Stimulated activated CD8-positive, alpha-beta memory T cell treated with anti-CD3 and anti-CD28 coated beads, Interleukin-15, amount 100 ng/mL, for 48 hours (primary cell): ENCODE data around the gene APBB2.
"Not testable (repeated sequence)": the region's sequence is repeated elsewhere in the genome, so short reads cannot be mapped to it uniquely, and the experiment has no call there.

Experiments
- DNase-seq, 2 donors: peaks; one replicate each; pipeline ENCODE4 v3.0.0-alpha.2; 2020; ENCODE audit warnings: low read depth in 2 of 2

The APBB2 gene

DNA sequence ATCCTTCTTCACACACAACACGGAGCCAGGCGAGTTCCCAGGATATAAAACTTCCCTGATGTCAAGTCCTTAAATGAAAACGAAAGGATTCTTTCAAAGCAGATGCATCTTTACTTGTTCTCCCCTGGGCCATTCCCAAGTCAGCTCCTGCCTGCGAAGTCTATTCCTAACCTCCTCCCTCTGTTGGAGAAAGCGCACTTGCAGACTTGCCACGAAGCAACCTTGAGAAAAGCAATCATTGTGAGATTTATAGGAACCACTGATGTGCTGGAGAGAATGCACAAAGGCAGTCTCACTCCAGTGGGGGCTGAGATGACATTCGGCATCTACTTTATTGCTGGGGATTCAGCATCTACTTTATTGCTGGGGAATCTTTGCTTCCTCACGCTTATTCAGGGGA, 308.9 kb downstream of the APBB2 start:
- DNase-seq, result no peak

DNA sequence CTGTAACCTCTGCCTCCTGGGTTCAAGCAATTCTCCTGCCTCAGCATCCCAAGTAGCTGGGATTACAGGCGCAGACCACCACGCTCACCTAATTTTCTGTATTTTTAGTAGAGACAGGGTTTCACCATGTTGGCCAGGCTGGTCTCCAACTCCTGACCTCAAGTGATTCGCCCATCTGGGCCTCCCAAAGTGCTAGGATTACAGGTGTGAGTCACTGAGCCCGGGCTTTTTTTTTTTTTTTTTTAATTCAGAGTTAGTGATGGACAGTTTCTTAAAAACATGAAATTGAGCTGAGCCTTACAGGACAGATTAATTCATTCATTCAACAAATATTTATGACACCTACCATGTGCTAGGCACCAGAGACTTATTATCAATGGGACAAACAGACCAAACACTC, 313.8 kb downstream of the APBB2 start:
- not testable (repeated sequence) for DNase-seq

DNA sequence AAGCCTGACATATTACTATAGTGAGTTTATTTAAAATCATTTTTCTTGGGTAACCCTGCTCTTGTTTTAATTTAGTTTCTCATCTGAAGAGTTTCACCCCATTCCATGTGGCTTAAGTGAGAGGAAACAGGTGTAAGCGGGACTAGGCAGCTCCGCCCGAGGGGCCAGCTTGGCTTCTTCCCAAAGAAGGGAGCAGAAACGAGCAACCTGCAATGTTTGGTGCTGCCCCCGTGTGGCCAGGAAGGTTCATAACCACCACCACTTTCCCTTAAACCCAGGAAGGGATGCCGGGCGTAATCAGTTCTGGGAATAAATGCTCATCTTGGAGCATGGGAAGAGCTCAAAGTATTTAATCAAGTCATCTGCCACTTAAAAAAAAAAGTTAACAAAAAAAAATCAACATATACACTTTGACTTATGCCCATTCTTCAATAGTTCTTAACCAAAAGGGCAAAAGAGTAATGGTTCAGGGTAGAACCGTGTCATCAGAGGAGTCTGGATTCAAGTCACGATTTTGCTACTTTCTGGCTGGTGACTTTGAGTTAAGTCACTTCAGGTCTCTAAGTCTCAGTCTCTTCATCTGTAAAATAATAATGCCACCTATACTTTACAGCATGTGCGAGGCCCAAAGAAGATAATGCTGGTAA, 316.7 kb downstream of the APBB2 start:
- DNase-seq, result peak; percentile 33 to 47

DNA sequence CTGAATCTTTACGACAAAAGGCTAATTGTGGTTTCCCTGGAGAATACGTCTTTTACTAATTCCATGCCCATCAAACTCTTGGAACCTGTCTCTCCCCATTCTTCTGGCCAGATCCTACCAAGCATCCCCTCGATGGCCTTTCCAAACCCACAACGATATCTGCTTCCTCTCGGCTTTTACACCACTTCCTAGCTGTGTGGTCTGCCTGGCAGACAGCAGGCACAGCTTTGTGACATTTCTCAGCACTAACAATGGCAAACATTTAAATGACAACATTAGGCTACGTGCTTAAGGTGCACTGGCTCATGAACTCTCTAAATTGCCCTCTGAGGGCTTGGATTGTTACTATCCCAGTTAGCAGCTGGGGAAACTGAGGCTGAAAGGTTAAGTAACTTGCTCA, 323.6 kb downstream of the APBB2 start:
- no peak for DNase-seq

DNA sequence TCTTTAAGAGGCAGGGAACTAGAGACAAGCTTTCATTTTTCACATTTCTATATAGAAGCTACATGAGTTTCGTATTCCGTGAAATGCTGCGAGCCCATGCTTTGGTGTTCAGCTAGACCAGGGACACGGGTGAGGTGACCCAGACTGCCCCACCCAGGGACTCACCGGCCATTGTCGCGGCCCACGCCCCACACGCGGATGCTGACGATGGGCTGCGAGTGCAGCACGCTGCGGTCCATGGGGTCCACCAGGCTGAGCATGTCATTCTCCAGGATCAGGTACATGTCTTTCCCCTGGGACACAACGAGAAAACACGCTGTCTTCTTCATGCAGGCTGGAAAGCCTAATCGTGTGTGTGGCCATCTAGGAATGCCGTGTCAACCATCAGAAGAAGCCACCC, 324.1 kb downstream of the APBB2 start:
- DNase-seq, result no peak

DNA sequence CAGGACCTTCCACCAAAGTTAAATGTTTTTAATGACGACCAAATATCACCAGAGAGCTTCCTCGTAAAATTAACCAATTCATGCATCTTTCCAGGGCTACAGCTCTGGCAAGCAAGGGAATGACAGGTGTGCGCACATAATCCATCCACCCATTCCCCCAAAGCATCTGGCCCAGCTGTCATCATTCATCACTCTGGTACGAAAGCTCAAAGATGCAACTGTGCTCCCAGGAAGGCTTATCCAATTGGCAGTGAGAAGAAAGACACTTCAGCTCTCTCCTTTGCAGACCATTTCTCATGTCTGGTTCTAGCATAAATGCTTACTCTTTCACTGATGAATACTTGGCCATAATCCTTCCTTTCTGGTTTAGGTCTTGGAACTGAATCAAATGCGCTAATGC, 325.4 kb downstream of the APBB2 start:
- DNase-seq, result no peak

DNA sequence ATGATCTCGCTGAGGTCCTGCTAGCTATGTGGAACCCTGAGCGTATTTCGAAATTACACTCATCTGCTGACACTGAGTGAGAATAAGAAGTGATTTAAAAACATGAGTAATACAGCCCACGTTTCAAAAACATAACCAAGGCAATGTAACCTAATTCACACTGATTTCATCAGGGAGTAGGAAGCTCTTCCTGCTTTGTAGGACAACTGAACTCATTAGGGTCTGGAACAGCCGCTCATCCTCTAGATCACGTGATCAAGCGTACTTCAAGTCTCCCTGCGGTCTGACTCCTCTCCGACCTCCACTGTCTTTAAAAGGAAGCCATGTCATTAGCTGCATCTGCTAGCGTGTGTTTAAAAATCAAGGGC, 326.6 kb downstream of the APBB2 start:
- no peak for DNase-seq

DNA sequence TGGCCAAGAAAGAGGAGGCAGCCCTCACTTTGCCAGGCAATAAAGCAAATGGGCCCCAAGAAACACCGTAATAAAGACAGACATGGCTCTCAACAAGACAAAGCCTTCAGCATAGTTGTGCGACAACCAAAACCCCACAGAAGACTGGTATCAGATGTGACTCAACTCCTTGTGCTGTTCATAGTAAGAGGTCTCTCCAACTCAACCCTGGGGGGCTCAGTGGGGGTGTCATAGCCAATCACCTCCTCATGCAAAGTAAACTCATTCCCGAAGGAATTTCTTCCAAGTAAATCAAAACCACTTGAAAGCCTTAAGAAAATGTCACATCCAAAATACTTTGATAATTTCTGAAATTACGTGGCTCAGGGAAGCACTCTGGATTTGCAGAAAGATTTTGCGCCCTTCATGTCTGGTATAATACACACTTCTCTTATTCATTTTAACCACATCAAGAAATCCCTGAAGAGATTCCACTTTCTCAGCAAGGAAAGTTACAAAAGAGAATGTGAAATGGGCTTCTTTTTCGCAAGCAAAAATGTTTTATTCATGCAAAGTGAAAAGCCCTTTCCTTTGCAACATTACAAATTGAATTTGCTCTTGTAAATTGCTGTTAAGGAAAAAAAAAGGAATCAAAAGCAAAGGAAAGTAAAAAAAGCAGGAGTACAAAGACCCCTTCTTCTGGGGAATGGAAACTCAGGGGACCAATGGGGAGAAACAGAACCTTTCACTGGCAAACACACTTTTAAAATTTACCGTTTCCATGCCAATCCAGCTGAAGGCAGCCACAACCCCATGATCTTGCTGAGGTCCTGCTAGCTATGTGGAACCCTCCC, 327.2 kb downstream of the APBB2 start:
- DNase-seq, result no peak

DNA sequence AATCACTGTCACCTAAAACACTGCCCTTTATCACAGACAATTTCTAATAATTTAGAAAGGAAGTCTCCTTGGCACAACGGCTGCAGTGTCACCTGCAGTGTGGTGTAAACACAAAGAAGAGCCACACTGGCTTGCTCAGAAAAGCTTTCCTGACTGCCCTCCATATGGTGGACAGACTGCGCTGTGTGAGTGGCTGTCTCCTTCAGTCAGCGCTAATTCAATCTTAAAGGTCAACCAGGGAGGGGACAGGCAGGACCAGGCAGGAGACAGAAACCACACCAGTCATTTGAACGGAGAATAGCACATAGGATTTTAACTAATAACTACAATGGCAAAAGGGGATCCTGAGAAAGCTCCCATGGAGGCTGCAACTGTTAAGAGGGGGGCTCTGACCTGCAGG, 332.5 kb downstream of the APBB2 start:
- no peak for DNase-seq

DNA sequence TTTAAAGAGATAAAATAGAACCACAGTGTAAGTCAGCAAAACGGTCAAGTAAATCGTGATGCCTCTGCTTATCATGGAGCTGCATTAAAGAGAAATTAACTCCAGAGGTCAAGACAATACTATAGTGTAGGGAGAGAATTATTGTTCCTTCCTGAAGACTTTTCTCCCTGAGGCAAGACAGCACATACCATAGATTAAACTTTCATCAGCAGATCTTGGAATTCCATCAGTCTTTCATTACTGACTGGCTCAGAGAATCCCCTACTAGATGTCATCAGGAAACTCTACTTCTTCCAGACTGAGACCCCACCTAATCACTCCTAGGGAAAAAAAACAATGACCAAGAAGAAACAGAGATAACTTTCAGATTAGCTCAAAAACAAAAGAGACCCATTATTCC, 333.2 kb downstream of the APBB2 start:
- no peak for DNase-seq

DNA sequence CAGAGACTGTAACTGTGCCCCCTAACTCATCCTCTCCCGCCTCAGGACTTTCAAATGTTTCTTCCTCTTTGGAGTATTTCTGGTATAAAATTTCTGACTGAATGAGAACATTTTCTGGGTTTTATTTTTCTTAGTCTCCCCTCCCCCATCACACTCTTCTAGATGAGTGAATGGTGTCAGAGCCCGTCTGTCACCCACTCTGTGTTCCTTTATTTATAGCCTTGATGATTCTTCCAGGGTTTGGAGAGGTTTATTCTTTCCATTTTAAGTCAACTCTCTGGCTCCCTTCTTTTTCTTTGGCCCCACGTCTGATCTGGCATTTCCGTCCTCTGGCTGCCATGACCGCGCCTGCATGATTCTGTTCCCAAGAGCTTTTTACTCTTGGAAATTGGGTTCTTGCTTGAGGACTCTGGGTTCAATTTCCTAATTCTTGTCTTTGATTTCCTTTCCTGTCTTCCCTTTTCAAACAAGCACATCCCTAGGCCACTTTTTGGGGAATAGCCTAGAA, 335.7 kb downstream of the APBB2 start:
- no peak for DNase-seq

DNA sequence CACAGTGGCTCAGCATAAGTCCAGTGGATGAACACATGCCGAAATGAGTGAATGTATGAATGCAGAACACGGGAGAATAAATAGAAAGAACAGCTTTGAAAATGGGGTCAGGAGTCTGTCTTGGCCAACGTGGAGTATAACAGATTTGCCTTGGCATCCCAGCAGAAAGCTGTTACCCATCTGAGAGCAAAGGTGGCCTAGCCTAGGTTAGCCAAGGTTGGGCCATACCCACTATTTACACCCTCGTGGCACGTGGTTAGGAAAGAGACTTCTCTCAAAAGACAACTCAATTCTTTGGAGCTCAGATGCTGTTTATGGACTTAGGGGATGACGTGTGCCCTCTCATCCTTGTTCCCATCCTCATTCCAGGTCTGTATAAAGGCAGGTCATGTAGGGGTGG, 337.3 kb downstream of the APBB2 start:
- DNase-seq, result no peak

DNA sequence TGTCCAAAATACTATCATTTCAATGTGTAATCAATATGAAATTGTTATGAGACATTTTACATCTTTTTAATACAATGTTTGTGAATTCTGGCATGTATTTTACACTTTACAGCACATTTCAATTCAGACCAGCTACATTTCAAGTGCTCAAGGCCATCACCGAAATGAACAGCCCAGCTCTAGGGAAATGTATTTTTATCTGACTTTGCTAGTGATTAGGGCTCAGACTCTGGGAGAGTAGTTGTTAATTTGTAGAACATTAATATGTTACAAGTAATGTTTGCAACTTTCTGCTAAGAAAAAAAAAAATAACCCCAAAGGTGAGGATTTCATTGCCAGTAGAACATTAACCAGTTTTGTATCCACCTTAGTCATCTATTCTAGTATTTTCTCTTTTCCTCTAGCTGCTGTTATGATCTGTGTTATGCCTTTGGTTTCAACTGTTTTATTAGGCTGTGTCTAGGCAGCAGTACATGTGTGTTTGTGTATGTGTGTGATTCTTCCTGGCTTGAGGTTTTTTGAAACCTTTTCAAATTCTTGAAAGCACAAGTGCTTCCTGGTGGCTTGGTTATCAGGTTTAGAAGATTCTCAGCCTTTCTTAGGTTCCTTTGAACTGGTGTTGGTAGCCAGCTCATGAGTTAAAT, 338.7 kb downstream of the APBB2 start:
- DNase-seq, result no peak

DNA sequence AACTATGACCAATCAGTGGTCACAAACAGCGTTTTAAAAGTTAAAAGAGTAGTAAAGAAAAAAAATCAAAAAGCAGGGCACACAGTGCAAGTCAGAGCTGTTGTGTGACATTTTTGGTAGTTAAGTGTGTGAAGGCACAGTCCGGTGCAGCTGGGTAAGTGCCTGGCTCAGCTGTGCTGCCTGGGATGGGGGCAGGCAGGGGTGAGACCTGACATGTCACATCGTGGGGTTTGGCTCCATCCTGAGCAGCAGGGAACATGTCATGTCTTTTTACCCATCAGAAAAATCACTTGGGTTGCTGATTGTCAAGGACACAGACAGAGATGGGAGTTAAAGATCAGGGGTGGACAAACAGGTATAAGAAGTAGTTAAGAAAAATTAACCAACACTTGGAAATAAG, 339.4 kb downstream of the APBB2 start:
- no peak for DNase-seq

DNA sequence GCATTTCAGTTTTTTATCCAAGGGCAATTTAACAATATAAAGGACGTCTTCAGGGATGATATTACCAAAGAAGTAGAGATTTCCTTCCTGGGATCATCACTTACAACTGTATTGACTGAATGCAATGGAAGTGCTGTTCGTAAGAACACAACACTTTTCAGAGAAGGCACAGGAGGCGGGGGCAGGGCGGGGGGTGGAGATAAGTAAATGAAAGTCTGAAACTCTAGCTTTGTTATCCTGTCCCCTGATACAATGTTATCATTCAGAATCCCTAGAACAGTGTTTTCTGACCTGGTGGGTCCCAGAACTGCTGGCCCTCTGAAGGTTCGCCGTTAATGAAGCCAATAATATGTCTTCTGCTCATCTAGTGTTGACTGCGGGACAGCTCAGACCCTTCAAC, 340.0 kb downstream of the APBB2 start:
- DNase-seq, result no peak

DNA sequence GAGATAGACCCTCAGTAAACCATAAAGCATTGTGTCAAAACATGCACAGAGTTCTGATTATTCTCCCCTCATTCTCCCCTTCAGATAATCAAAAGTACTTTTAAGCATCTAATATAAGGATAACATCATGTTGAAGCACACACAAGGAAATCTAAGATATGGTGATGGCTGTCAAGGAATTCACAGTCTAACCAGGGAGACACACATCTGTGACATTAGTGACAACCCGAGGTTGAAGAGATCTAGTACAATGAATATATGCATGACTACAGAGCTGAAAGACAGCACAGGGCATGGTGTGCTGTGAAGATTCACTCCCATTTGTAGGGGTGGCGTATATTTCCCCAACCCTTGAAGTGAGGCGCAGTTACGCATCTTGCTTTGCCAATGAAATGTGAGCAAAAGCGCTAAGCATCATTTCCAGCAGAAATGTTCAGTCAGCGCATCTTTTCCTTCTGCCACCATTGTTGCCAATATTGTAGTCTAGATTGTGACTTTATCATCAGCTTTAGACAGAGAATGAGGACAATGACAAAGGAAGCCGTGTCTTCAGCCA, 342.6 kb downstream of the APBB2 start:
- DNase-seq, result no peak

DNA sequence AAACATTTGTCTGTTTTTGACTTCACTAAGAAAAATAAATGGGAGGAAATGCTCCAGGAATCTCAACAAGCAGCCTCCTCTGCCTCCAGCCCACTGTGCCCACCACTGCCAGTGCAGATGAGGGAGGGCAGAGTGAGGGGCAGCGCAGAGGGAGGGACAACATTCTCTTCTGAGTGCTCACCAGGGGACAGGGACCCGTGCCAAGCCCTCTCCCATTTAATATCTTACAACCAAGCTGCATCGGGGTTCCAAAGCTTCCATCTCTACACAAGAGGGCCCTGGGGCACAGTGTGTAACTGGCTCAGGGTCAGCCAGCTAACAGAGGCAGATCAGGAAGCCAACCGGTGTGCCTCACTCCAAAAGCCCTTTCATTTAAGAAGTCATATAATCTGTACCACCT, 344.2 kb downstream of the APBB2 start:
- no peak for DNase-seq

DNA sequence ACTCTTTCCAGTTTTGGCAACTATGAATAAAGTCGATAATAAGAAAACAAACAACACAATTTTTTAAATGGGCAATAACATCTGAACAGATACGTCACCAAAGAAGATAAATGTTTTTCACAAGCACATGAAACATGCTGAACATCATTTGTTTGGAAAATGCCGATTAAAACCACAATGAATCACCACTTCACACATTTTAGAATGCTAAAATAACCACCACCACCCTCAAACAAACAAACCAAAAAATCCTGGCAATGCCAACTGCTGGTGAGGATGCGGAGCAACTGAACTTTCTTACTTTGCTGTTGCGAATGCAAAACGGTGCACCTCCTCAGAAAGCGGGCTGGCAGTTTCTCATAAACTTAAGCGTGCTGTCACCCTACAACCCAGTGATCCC, 348.6 kb downstream of the APBB2 start:
- DNase-seq, result no peak

DNA sequence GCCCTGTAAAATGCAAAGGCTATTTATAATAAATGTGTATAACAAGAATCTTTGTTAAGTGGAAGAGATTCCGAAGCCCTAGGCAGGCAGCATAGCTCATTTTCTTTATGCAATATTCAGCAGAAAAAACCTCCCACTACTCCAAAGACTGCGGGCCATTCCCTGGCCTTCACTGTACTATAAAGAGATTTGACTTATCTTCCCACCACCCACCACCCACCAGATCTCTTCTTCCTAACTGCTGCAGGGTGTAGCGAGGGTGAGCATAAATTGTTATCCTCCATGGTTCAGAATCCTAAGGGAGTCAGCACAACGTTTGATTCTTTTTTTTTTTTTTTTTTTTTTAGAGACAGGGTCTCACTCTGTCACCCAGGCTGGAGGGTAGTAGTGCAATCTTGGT, 349.8 kb downstream of the APBB2 start:
- DNase-seq, result no peak

DNA sequence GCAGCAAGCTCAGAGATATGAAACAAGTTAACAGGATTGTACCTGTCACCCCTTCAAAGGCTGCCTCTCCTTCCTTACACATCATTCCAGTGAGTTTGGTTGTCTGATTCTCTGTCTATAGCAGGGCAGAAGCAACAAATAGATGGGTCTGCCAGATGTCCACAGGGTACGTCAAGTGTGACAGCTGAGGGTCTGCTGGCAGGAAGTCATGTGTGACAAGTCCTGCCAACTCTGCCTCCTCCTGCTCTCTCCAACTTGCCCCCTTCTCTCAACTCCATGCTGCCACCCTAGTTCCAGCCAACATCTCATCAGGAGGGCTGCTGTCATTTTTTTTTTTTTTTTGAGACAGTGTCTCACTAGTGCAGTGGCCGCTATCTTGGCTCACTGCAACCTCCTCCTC, 355.4 kb downstream of the APBB2 start:
- DNase-seq, result no peak

DNA sequence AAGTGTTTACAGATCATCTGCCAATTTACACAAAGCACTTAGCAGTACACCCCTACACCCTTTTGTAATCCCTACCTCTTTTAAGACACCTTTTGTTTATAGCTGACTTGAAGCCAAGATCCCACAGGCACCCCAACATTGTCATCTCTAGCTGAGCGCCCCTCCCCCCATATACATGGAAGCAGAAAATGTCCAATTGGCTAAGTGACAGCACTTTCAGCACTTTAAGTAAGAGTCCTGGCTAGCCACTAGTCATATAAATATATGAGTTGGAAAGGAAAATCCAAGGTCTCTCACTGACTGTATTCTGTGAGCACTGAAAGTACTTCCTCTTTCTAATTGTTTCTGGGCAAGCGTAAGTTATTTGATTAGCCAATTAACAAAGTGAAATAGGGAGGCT, 356.4 kb downstream of the APBB2 start:
- DNase-seq, result no peak

DNA sequence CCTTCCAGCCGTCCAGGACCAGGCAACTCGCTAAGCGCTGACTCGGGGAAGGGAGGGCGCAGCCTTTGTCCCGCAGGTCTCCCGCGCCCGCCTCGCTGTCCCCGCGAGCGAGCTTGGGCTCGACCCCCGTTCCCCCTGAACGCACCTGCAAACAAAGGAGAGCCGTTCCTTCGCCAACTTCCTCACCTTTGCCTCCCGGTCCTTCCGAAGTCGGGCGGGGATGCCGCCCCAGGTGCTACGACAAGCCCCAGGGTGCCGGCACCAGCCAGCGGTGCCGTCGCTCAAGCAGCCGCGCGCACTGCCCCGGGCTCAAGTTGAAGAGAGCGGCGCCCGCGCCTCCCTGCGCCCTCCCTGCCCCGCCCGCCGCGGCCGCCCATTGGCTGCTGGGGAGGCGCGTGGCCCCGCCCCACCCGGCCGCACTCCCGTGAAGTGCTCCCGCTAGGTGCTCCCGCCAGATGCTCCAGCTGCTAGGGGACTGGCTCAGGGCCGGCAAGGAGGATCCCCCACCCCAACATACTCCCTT, 357.4 kb downstream of the APBB2 start:
- DNase-seq, result peak; percentile 31 to 53
